Loucy (cell line): Measurements from ENCODE around the gene SMOC2.
"Not testable (repeated sequence)": the region's sequence is repeated elsewhere in the genome, so short reads cannot be mapped to it uniquely, and the experiment has no call there.

Experiments used
- H2AFZ ChIP-seq: fragments of 200-600 bp; sonication (generic); 2 replicates; pipeline ENCODE4 v1.6.0; 2016; ENCODE audit warnings: antibody characterized with exemption, mild to moderate bottlenecking, low read length, moderate library complexity
- H3F3A ChIP-seq: fragments of 200-600 bp; 2 replicates; pipeline ENCODE4 v1.6.0; 2016; ENCODE audit warnings: antibody characterized with exemption, low read depth, mild to moderate bottlenecking
- H3K27me3 ChIP-seq: fragments of 200-600 bp; sonication (generic); 2 replicates; pipeline ENCODE4 v1.6.1; 2014; ENCODE audit warnings: low read length, mild to moderate bottlenecking; ENCODE audit not compliant: insufficient read depth, poor library complexity, severe bottlenecking
- H3K36me3 ChIP-seq: fragments of 200-600 bp; sonication (generic); 2 replicates; pipeline ENCODE4 v1.6.1; 2016; ENCODE audit warnings: low read length; ENCODE audit not compliant: insufficient read depth
- H3K4me1 ChIP-seq: fragments of 200-600 bp; sonication (generic); 2 replicates; pipeline ENCODE4 v1.5.1; 2014; ENCODE audit warnings: low read length, mild to moderate bottlenecking; ENCODE audit not compliant: insufficient read depth, poor library complexity, severe bottlenecking
- H3K4me2 ChIP-seq: fragments of 200-600 bp; sonication (generic); 2 replicates; pipeline ENCODE4 v1.6.0; 2014; ENCODE audit warnings: antibody characterized with exemption, low read length, low read depth, mild to moderate bottlenecking; ENCODE audit not compliant: poor library complexity, severe bottlenecking
- H3K4me3 ChIP-seq: fragments of 200-600 bp; sonication (generic); 2 replicates; pipeline ENCODE4 v1.5.1; 2014; ENCODE audit warnings: low read length, mild to moderate bottlenecking, mixed read lengths; ENCODE audit not compliant: poor library complexity, severe bottlenecking
- H3K79me2 ChIP-seq: fragments of 200-600 bp; sonication (generic); 2 replicates; pipeline ENCODE4 v1.6.1; 2014; ENCODE audit warnings: low read length; ENCODE audit not compliant: insufficient read depth
- H3K9ac ChIP-seq: fragments of 200-600 bp; sonication (generic); 2 replicates; pipeline ENCODE4 v1.6.0; 2014; ENCODE audit warnings: mild to moderate bottlenecking, low read depth, low read length, moderate library complexity; ENCODE audit not compliant: poor library complexity, severe bottlenecking
- H3K9me2 ChIP-seq: fragments of 200-600 bp; sonication (generic); replicated peaks from 2 replicates; pipeline ENCODE4 v1.6.1; 2016; ENCODE audit warnings: low read depth, low read length, mixed read lengths
- H3K9me3 ChIP-seq: fragments of 200-600 bp; sonication (generic); 2 replicates; pipeline ENCODE4 v1.6.1; 2014; ENCODE audit warnings: mild to moderate bottlenecking, antibody characterized with exemption, low read length, low read depth; ENCODE audit not compliant: insufficient read depth
- H4K20me1 ChIP-seq: fragments of 200-600 bp; sonication (generic); 2 replicates; pipeline ENCODE4 v1.6.0; 2014; ENCODE audit warnings: antibody characterized with exemption, low read length, mild to moderate bottlenecking; ENCODE audit not compliant: insufficient read depth, poor library complexity, severe bottlenecking
- EZH2phosphoT487 ChIP-seq: fragments of 200-600 bp; IDR thresholded peaks from 2 replicates; pipeline ENCODE4 v1.6.1; 2018; ENCODE audit warnings: antibody characterized with exemption, mild to moderate bottlenecking, moderate library complexity, borderline replicate concordance
- TF ChIP-seq, protein P1 (sequence below): fragments of 200-600 bp; sonication (generic); conservative IDR thresholded peaks from 2 replicates; pipeline ENCODE4 v1.5.1; 2014; ENCODE audit warnings: mild to moderate bottlenecking, antibody characterized with exemption, low read length

Gene SMOC2

DNA sequence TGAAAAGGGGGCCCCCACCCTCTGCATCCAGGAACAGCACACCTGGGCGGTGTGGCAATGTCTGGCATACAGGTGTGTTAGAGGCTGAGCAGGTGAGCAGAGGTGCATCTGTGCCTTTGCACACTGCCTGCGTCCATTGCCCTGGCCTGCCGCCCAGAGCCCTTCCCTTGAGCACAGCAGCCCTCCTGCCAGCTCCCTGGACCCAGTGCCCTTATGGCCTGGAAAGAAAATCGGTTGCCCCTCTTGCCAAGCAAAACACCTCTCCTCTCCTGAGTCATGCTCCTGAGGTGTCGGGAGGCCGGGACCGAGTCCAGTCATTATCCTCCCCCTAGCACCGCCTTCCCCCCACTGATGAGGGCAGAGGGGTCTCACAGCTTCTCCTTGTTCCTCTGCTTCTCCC is 259.9 kb downstream of the SMOC2 start:
- H3F3A ChIP-seq: no peaks in the 10 kb centered on the region
- no peaks in the 10 kb centered on the region for H3K79me2 ChIP-seq
- no peaks in the 10 kb centered on the region for H3K4me1 ChIP-seq
- no peaks in the 10 kb centered on the region for H4K20me1 ChIP-seq
- H3K4me2 ChIP-seq: no peak overlapping the region
- H3K9ac ChIP-seq: no peak overlapping the region
- H3K4me3 ChIP-seq: no peak overlapping the region
- no peaks in the 10 kb centered on the region for H3K27me3 ChIP-seq
- TF ChIP-seq, protein P1, sequence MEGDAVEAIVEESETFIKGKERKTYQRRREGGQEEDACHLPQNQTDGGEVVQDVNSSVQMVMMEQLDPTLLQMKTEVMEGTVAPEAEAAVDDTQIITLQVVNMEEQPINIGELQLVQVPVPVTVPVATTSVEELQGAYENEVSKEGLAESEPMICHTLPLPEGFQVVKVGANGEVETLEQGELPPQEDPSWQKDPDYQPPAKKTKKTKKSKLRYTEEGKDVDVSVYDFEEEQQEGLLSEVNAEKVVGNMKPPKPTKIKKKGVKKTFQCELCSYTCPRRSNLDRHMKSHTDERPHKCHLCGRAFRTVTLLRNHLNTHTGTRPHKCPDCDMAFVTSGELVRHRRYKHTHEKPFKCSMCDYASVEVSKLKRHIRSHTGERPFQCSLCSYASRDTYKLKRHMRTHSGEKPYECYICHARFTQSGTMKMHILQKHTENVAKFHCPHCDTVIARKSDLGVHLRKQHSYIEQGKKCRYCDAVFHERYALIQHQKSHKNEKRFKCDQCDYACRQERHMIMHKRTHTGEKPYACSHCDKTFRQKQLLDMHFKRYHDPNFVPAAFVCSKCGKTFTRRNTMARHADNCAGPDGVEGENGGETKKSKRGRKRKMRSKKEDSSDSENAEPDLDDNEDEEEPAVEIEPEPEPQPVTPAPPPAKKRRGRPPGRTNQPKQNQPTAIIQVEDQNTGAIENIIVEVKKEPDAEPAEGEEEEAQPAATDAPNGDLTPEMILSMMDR: no peak
- no peak for TF ChIP-seq EZH2phosphoT487
- peaks cover 20% of the 10 kb centered on the region; the same call in 1 of the 2 replicates for H3K9me3 ChIP-seq
- H3K36me3 ChIP-seq: no peaks in the 10 kb centered on the region
- H2AFZ ChIP-seq: no peak overlapping the region
- no peaks in the 10 kb centered on the region for H3K9me2 ChIP-seq

- Histone ChIP-seq H3K4me3 (no peak overlapping the region), H4K20me1 (no peaks in the 10 kb centered on the region), H3K9ac (no peak overlapping the region), H3K9me2 (no peaks in the 10 kb centered on the region), H3K4me2 (no peak overlapping the region), H3F3A (no peaks in the 10 kb centered on the region), H3K36me3 (no peaks in the 10 kb centered on the region), H3K27me3 (no peaks in the 10 kb centered on the region), H2AFZ (no peak overlapping the region), H3K9me3 (peaks cover 17% of the 10 kb centered on the region; the same call in 1 of the 2 replicates), H3K79me2 (no peaks in the 10 kb centered on the region), H3K4me1 (no peaks in the 10 kb centered on the region)
- TF ChIP-seq, protein P1: no peak
- TF ChIP-seq EZH2phosphoT487: no peak
Measured at GRCh38 chr6:168703990-168704389, 263.0 kb downstream of the SMOC2 start.

GRCh38 chr6:168704678-168705077 is 263.7 kb downstream of the SMOC2 start:
- H3K9me2 ChIP-seq: no peaks in the 10 kb centered on the region
- H3F3A ChIP-seq: no peaks in the 10 kb centered on the region
- H3K79me2 ChIP-seq: no peaks in the 10 kb centered on the region
- no peaks in the 10 kb centered on the region for H3K27me3 ChIP-seq
- H3K4me3 ChIP-seq: no peak overlapping the region
- H3K9me3 ChIP-seq: peaks cover 17% of the 10 kb centered on the region; the same call in 1 of the 2 replicates
- no peak overlapping the region for H3K9ac ChIP-seq
- no peaks in the 10 kb centered on the region for H4K20me1 ChIP-seq
- TF ChIP-seq EZH2phosphoT487: no peak
- TF ChIP-seq, protein P1: no peak
- H2AFZ ChIP-seq: no peak overlapping the region
- no peak overlapping the region for H3K4me2 ChIP-seq
- H3K4me1 ChIP-seq: no peaks in the 10 kb centered on the region
- no peaks in the 10 kb centered on the region for H3K36me3 ChIP-seq

GRCh38 chr6:168705271-168705670 is 264.3 kb downstream of the SMOC2 start:
- peaks cover 17% of the 10 kb centered on the region; the same call in 1 of the 2 replicates for H3K9me3 ChIP-seq
- not testable (repeated sequence) for H3F3A ChIP-seq, H3K79me2 ChIP-seq, H3K9ac ChIP-seq, H3K36me3 ChIP-seq, H3K9me2 ChIP-seq, H3K4me2 ChIP-seq, H3K27me3 ChIP-seq, H2AFZ ChIP-seq, H4K20me1 ChIP-seq, H3K4me3 ChIP-seq, H3K4me1 ChIP-seq
